ENCODE results near the gene ANXA4. TPM values are rescaled to one million over a fixed set of nuclear protein-coding genes. Genes with fewer than 3 reads are reported as not detected.
A peak's percentile ranks its signal among the peaks of the same experiment; 100 is the strongest.
"Not testable (repeated sequence)": the region's sequence is repeated elsewhere in the genome, so short reads cannot be mapped to it uniquely, and the experiment has no call there.

Gene ANXA4
- total RNA-seq, 4 donors from 2014 or later, result 24.8 to 66.4 (median 43.6) TPM

GRCh38 chr2:69828938-69829255 lies 87.0 kb downstream of the ANXA4 start:
- Histone ChIP-seq H3K27me3 (no peaks in the 10 kb centered on the region), H3K27ac (peak overlapping the region; percentile 93 to 98 (median 96)), H3K4me1 (peaks cover 7 to 40% (median 17%) of the 10 kb centered on the region in 3 donors), H3K4me3 (peak overlapping the region; percentile 79 to 97 (median 94)), H3K9me3 (no peaks in the 10 kb centered on the region), H3K36me3 (peaks cover 0 to 4% (median 0%) of the 10 kb centered on the region in 3 donors)
- TF ChIP-seq POLR2A (IDR thresholded peaks at IDR 0.05) (no peak), CTCF (IDR thresholded peaks at IDR 0.05) (no peak)
- WGBS, 2 donors, result 3 to 8% methylated on average over 7 of the region's 7 CpGs
- intact Hi-C loops (cut with DNase I), result no loop called here
- no peak for DNase-seq

- peak within 1 kb of the TSS; percentile 93 to 98 (median 96) for H3K27ac ChIP-seq
- H3K9me3 ChIP-seq, result no peaks in the 10 kb centered on the region
- H3K36me3 ChIP-seq, result no peaks in the 10 kb centered on the region
- WGBS, 2 donors, result 0 to 2% methylated on average over 8 to 21 of the region's 74 CpGs
- H3K27me3 ChIP-seq, result no peaks in the 10 kb centered on the region
- H3K4me3 ChIP-seq, result peak within 1 kb of the TSS; percentile 79 to 97 (median 94)
- H3K4me1 ChIP-seq, result peaks cover 7 to 40% (median 17%) of the 10 kb centered on the region in 3 donors
- peak; percentile 78 for DNase-seq
- peak in 3 of 4 donors; percentile 63 to 93 (median 86) for TF ChIP-seq POLR2A (IDR thresholded peaks at IDR 0.05)
- peak in 3 of 6 experiments; percentile 12 to 51 (median 15) for TF ChIP-seq CTCF (IDR thresholded peaks at IDR 0.05)
- intact Hi-C loops (cut with DNase I), result no loop called here
These were observed 87.5 kb downstream of the ANXA4 start, which contains the start of gene GMCL1 for GRCh38 chr2:69829256-69830044. Gene GMCL1 (plus strand): TSS chr2:69829660. CDS start chr2:69829893, 233 bp downstream.

GRCh38 chr2:69830045-69830905 lies 88.3 kb downstream of the ANXA4 start:
- Histone ChIP-seq H3K9me3 (no peaks in the 10 kb centered on the region), H3K4me1 (peaks cover 7 to 40% (median 17%) of the 10 kb centered on the region in 3 donors), H3K36me3 (no peaks in the 10 kb centered on the region), H3K27ac (peak overlapping the region; percentile 93 to 98 (median 96)), H3K27me3 (no peaks in the 10 kb centered on the region), H3K4me3 (peak overlapping the region; percentile 79 to 97 (median 94))
- WGBS, 2 donors, result 4 to 6% methylated on average over 6 to 10 of the region's 45 CpGs
- DNase-seq, result no peak
- intact Hi-C loops (cut with DNase I), result no loop called here
- TF ChIP-seq CTCF (IDR thresholded peaks at IDR 0.05) (no peak), POLR2A (IDR thresholded peaks at IDR 0.05) (no peak)

- 72 to 84% methylated on average over 13 of the region's 13 CpGs for WGBS, 2 donors
- not testable (repeated sequence) for DNase-seq
These were observed 88.9 kb downstream of the ANXA4 start for GRCh38 chr2:69830906-69831241.

GRCh38 chr2:69831354-69831905 lies 89.5 kb downstream of the ANXA4 start:
- intact Hi-C loops (cut with DNase I), result no loop called here
- no peaks in the 10 kb centered on the region for H3K36me3 ChIP-seq
- H3K4me3 ChIP-seq, result no peak overlapping the region
- no peaks in the 10 kb centered on the region for H3K9me3 ChIP-seq
- no peak for TF ChIP-seq POLR2A (IDR thresholded peaks at IDR 0.05)
- no peak for TF ChIP-seq CTCF (IDR thresholded peaks at IDR 0.05)
- no peaks in the 10 kb centered on the region for H3K27me3 ChIP-seq
- H3K27ac ChIP-seq, result no peak overlapping the region
- WGBS, 2 donors, result 88 to 94% methylated on average over 6 of the region's 6 CpGs
- peaks cover 7 to 40% (median 17%) of the 10 kb centered on the region in 3 donors for H3K4me1 ChIP-seq
- DNase-seq, result no peak

More at GRCh38 chr2:69830906-69831241, 88.9 kb downstream of the ANXA4 start:
- Histone ChIP-seq H3K4me1 (peaks cover 7 to 40% (median 17%) of the 10 kb centered on the region in 3 donors), H3K4me3 (peak overlapping the region; percentile 79 to 97 (median 94)), H3K27ac (peak overlapping the region in 1 of 4 donors; percentile 96)
- H3K9me3 ChIP-seq; intact Hi-C loops (cut with DNase I); H3K27me3 ChIP-seq; H3K36me3 ChIP-seq: not testable (repeated sequence)

Data from esophagus squamous epithelium (tissue), 5 donors.